ENCODE data around the gene CELF1. TPM values are rescaled to one million over a fixed set of nuclear protein-coding genes. Genes with fewer than 3 reads are reported as not detected.

CELF1 gene
- total RNA-seq, 1 experiment from 2014 or later: 157 TPM

- Mint-ChIP-seq H3K27me3 (ENCODE audit: unreplicated experiment) (no peaks in the 10 kb centered on the region), H3K4me3 (ENCODE audit: low read depth, unreplicated experiment) (no peak overlapping the region), H3K27ac (ENCODE audit: unreplicated experiment) (no peak overlapping the region), H3K4me1 (ENCODE audit: low read depth, unreplicated experiment) (peaks cover 50% of the 10 kb centered on the region), H3K36me3 (ENCODE audit: insufficient read depth, unreplicated experiment) (peaks cover 23% of the 10 kb centered on the region), H3K9me3 (ENCODE audit: low read depth, unreplicated experiment) (no peaks in the 10 kb centered on the region)
- no TSS peak for BruUV-seq (replicated peaks)
- TF ChIP-seq CTCF (IDR thresholded peaks at IDR 0.05; ENCODE audit: unreplicated experiment): no peak
- intact Hi-C loops (cut with micrococcal nuclease; ENCODE audit: unreplicated experiment): no loop called here
- no peak for DNase-seq
- CTCF ChIA-PET: interaction anchor here (1.6 kb wide), 1 partner anchor 39 kb away, joined by 3 read pairs; no protein-coding TSS in a partner anchor
These were observed 40.2 kb downstream of the CELF1 start for GRCh38 chr11:47512701-47513100.

GRCh38 chr11:47511917-47512316 is 41.0 kb downstream of the CELF1 start:
- Mint-ChIP-seq H3K9me3 (ENCODE audit: low read depth, unreplicated experiment) (no peaks in the 10 kb centered on the region), H3K4me1 (ENCODE audit: low read depth, unreplicated experiment) (peaks cover 50% of the 10 kb centered on the region), H3K27ac (ENCODE audit: unreplicated experiment) (no peak overlapping the region), H3K36me3 (ENCODE audit: insufficient read depth, unreplicated experiment) (peaks cover 23% of the 10 kb centered on the region), H3K27me3 (ENCODE audit: unreplicated experiment) (no peaks in the 10 kb centered on the region), H3K4me3 (ENCODE audit: low read depth, unreplicated experiment) (no peak overlapping the region)
- intact Hi-C loops (cut with micrococcal nuclease; ENCODE audit: unreplicated experiment): no loop called here
- CTCF ChIA-PET: interaction anchor here (0.6 to 0.7 kb wide), 2 partner anchors 10 to 59 kb away, joined by 3 read pairs; no protein-coding TSS in a partner anchor
- no peak for TF ChIP-seq CTCF (IDR thresholded peaks at IDR 0.05; ENCODE audit: unreplicated experiment)
- no peak for DNase-seq
- BruUV-seq (replicated peaks): no TSS peak

GRCh38 chr11:47510209-47510608 is 42.7 kb downstream of the CELF1 start:
- Mint-ChIP-seq H3K27ac (ENCODE audit: unreplicated experiment) (peak overlapping the region; percentile 86), H3K27me3 (ENCODE audit: unreplicated experiment) (no peaks in the 10 kb centered on the region), H3K4me1 (ENCODE audit: low read depth, unreplicated experiment) (peaks cover 45% of the 10 kb centered on the region), H3K9me3 (ENCODE audit: low read depth, unreplicated experiment) (no peaks in the 10 kb centered on the region), H3K36me3 (ENCODE audit: insufficient read depth, unreplicated experiment) (peaks cover 32% of the 10 kb centered on the region), H3K4me3 (ENCODE audit: low read depth, unreplicated experiment) (no peak overlapping the region)
- CTCF ChIA-PET: interaction anchor here (0.6 kb wide), 1 partner anchor 676 kb away, joined by 3 read pairs; no protein-coding TSS in a partner anchor
- no TSS peak for BruUV-seq (replicated peaks)
- no peak for DNase-seq
- TF ChIP-seq CTCF (IDR thresholded peaks at IDR 0.05; ENCODE audit: unreplicated experiment): no peak
- intact Hi-C loops (cut with micrococcal nuclease; ENCODE audit: unreplicated experiment): no loop called here

- intact Hi-C loops (cut with micrococcal nuclease; ENCODE audit: unreplicated experiment): loop anchor here (5.0 kb wide), 1 partner anchor 43 kb away; the partner anchor contains the start of gene CELF1
- Mint-ChIP-seq H3K4me3 (ENCODE audit: low read depth, unreplicated experiment) (peak overlapping the region; percentile 51), H3K4me1 (ENCODE audit: low read depth, unreplicated experiment) (peaks cover 34% of the 10 kb centered on the region), H3K9me3 (ENCODE audit: low read depth, unreplicated experiment) (no peaks in the 10 kb centered on the region), H3K27ac (ENCODE audit: unreplicated experiment) (peak overlapping the region; percentile 86), H3K27me3 (ENCODE audit: unreplicated experiment) (no peaks in the 10 kb centered on the region), H3K36me3 (ENCODE audit: insufficient read depth, unreplicated experiment) (peaks cover 36% of the 10 kb centered on the region)
- no TSS peak for BruUV-seq (replicated peaks)
- peak; percentile 57 for DNase-seq
- CTCF ChIA-PET: interaction anchor here (0.6 to 1.1 kb wide), 4 partner anchors 20 to 516 kb away, joined by 3 to 5 read pairs (median 3); no protein-coding TSS in a partner anchor
- TF ChIP-seq CTCF (IDR thresholded peaks at IDR 0.05; ENCODE audit: unreplicated experiment): no peak
These were observed 43.8 kb downstream of the CELF1 start for GRCh38 chr11:47509077-47509536.

Measured in Calu3 (cell line).